ENCODE results near the gene SNED1. TPM values are rescaled to one million over a fixed set of nuclear protein-coding genes. Genes with fewer than 3 reads are reported as not detected.

The SNED1 gene
- total RNA-seq, 1 experiment from 2014 or later = 22.0 TPM

GRCh38 chr2:240954436-240955305, 43.7 kb upstream of the SNED1 start:
- ChIA-PET CTCF (interaction anchor here (0.7 kb wide), 1 partner anchor 29 kb away, joined by 3 read pairs; no protein-coding TSS in a partner anchor), POLR2A (no interaction called here)
- DNase-seq (ENCODE audit: unreplicated experiment) = no peak
- Mint-ChIP-seq H3K27me3 (ENCODE audit: insufficient read depth, unreplicated experiment) (peaks cover 11% of the 10 kb centered on the region), H3K36me3 (ENCODE audit: insufficient read depth, unreplicated experiment) (no peaks in the 10 kb centered on the region), H3K9me3 (ENCODE audit: unreplicated experiment) (no peaks in the 10 kb centered on the region), H3K27ac (ENCODE audit: low read depth, unreplicated experiment) (no peak overlapping the region), H3K4me3 (ENCODE audit: unreplicated experiment) (no peak overlapping the region), H3K4me1 (ENCODE audit: insufficient read depth, unreplicated experiment) (no peaks in the 10 kb centered on the region)
- no TSS peak for BruUV-seq (replicated peaks)
- intact Hi-C loops (cut with micrococcal nuclease) = no loop called here
- TF ChIP-seq, protein P1, sequence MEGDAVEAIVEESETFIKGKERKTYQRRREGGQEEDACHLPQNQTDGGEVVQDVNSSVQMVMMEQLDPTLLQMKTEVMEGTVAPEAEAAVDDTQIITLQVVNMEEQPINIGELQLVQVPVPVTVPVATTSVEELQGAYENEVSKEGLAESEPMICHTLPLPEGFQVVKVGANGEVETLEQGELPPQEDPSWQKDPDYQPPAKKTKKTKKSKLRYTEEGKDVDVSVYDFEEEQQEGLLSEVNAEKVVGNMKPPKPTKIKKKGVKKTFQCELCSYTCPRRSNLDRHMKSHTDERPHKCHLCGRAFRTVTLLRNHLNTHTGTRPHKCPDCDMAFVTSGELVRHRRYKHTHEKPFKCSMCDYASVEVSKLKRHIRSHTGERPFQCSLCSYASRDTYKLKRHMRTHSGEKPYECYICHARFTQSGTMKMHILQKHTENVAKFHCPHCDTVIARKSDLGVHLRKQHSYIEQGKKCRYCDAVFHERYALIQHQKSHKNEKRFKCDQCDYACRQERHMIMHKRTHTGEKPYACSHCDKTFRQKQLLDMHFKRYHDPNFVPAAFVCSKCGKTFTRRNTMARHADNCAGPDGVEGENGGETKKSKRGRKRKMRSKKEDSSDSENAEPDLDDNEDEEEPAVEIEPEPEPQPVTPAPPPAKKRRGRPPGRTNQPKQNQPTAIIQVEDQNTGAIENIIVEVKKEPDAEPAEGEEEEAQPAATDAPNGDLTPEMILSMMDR (IDR thresholded peaks at IDR 0.05; ENCODE audit: unreplicated experiment) = no peak

- Mint-ChIP-seq H3K27me3 (ENCODE audit: insufficient read depth, unreplicated experiment) (peaks cover 11% of the 10 kb centered on the region), H3K4me3 (ENCODE audit: unreplicated experiment) (no peak overlapping the region), H3K4me1 (ENCODE audit: insufficient read depth, unreplicated experiment) (no peaks in the 10 kb centered on the region), H3K36me3 (ENCODE audit: insufficient read depth, unreplicated experiment) (no peaks in the 10 kb centered on the region), H3K9me3 (ENCODE audit: unreplicated experiment) (no peaks in the 10 kb centered on the region), H3K27ac (ENCODE audit: low read depth, unreplicated experiment) (no peak overlapping the region)
- BruUV-seq (replicated peaks) = no TSS peak
- ChIA-PET POLR2A (no interaction called here), CTCF (interaction anchor here (0.7 kb wide), 1 partner anchor 29 kb away, joined by 3 read pairs; no protein-coding TSS in a partner anchor)
- intact Hi-C loops (cut with micrococcal nuclease) = no loop called here
- TF ChIP-seq, protein P1 (IDR thresholded peaks at IDR 0.05; ENCODE audit: unreplicated experiment) = no peak
- DNase-seq (ENCODE audit: unreplicated experiment) = no peak
Observed at GRCh38 chr2:240955306-240956170, 42.9 kb upstream of the SNED1 start.

- Mint-ChIP-seq H3K4me3 (ENCODE audit: unreplicated experiment) (no peak overlapping the region), H3K9me3 (ENCODE audit: unreplicated experiment) (no peaks in the 10 kb centered on the region), H3K36me3 (ENCODE audit: insufficient read depth, unreplicated experiment) (no peaks in the 10 kb centered on the region), H3K4me1 (ENCODE audit: insufficient read depth, unreplicated experiment) (no peaks in the 10 kb centered on the region), H3K27ac (ENCODE audit: low read depth, unreplicated experiment) (no peak overlapping the region), H3K27me3 (ENCODE audit: insufficient read depth, unreplicated experiment) (peaks cover 11% of the 10 kb centered on the region)
- intact Hi-C loops (cut with micrococcal nuclease) = no loop called here
- POLR2A ChIA-PET = no interaction called here
- DNase-seq (ENCODE audit: unreplicated experiment) = no peak
- CTCF ChIA-PET = interaction anchor here (0.7 kb wide), 1 partner anchor 1826 kb away, joined by 4 read pairs; no protein-coding TSS in a partner anchor
- BruUV-seq (replicated peaks) = no TSS peak
- TF ChIP-seq, protein P1 (IDR thresholded peaks at IDR 0.05; ENCODE audit: unreplicated experiment) = no peak
Observed at GRCh38 chr2:240956171-240956934, 42.1 kb upstream of the SNED1 start.

All from MCF 10A (cell line).